Neural cell (in vitro differentiated cells): ENCODE measurements around the gene MGAT5B.

Source experiments
- CTCF ChIP-seq: fragments of 450-650 bp; IDR thresholded peaks from 2 replicates; pipeline ENCODE4 v1.5.1; 2014; ENCODE audit warnings: antibody characterized with exemption, mild to moderate bottlenecking, moderate library complexity; ENCODE audit not compliant: poor library complexity, severe bottlenecking
- EP300 ChIP-seq: fragments of 450-650 bp; conservative IDR thresholded peaks from 2 replicates; pipeline ENCODE4 v1.6.1; 2014; ENCODE audit warnings: antibody characterized with exemption, mild to moderate bottlenecking, moderate library complexity; ENCODE audit not compliant: poor library complexity, severe bottlenecking
- EZH2 ChIP-seq: fragments of 200-600, 300-800 bp; shearing (Covaris generic), sonication (generic); IDR thresholded peaks from 2 replicates; pipeline ENCODE4 v1.6.1; 2014; ENCODE audit warnings: antibody characterized with exemption, low read length, borderline replicate concordance, mild to moderate bottlenecking; ENCODE audit not compliant: insufficient read depth, poor library complexity, severe bottlenecking
- MXI1 ChIP-seq: fragments of 450-650 bp; conservative IDR thresholded peaks from 2 replicates; pipeline ENCODE4 v1.6.1; 2014; ENCODE audit warnings: antibody characterized with exemption, mild to moderate bottlenecking; ENCODE audit not compliant: poor library complexity, severe bottlenecking
- POLR2AphosphoS5 ChIP-seq: IDR thresholded peaks from 2 replicates; pipeline ENCODE4 v1.6.1; 2012
- RAD21 ChIP-seq: fragments of 450-650 bp; conservative IDR thresholded peaks from 2 replicates; pipeline ENCODE4 v1.6.1; 2014; ENCODE audit warnings: antibody characterized with exemption, mild to moderate bottlenecking, moderate library complexity
- REST ChIP-seq: IDR thresholded peaks from 2 replicates; pipeline ENCODE4 v1.6.1; 2012; ENCODE audit warnings: borderline replicate concordance
- SMC3 ChIP-seq: fragments of 450-650 bp; conservative IDR thresholded peaks from 2 replicates; pipeline ENCODE4 v1.6.1; 2014; ENCODE audit warnings: antibody characterized with exemption, mild to moderate bottlenecking, moderate library complexity; ENCODE audit not compliant: poor library complexity
- TAF1 ChIP-seq: IDR thresholded peaks from 2 replicates; pipeline ENCODE4 v1.6.1; 2012; ENCODE audit warnings: low read depth

DNA sequence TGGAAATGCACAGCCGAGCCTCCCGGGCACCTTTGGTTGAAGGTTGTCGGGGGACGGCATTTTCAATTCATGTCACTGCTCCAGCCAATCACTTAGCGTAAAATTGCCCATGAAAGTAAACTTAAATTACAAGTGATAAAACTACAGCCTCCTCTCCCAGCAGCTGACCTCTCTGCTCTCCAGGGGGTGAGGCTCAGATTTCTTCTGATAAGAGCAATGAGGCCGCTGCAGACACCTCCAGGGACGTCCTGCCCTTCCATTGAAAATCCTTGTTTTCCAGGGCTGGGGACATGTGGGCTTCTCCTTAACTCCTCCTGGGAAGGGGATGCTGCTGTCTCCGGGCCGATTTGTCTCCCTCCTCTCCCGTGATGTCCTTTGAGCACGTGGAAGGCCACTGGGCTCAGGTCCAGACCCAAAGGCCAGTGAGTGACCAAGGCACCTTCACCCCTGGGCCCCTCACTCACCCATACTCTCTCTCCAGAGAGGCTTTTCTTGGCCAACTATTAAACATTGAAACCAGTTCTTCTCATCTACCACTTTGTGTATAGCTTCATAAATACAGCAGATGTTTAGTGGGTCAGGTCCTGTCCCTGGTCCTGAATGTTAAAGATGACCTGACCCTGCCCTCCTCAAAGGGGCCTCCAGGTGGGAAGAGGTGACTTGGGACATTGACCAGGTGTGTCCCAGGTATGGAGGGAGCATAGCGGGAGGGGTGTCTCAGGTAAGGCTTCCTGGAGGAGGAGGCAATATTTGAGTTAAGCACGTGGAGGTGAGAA lies 52.3 kb downstream of the MGAT5B start:
- TF ChIP-seq EZH2 (no peak), CTCF (no peak), REST (no peak), EP300 (no peak), POLR2AphosphoS5 (no peak), RAD21 (no peak), MXI1 (no peak), SMC3 (no peak), TAF1 (no peak)
